Omental fat pad (tissue), 4 donors: ENCODE data around the gene NUP62. TPM values are rescaled to one million over a fixed set of nuclear protein-coding genes. Genes with fewer than 3 reads are reported as not detected.

Experiments
- ATAC-seq: fragments of 150-250 bp; one replicate; pipeline ENCODE4 v1.9.1; 2016; ENCODE audit warnings: mild to moderate bottlenecking, moderate library complexity; ENCODE audit not compliant: low FRiP score
- DNase-seq: peaks from one replicate; pipeline ENCODE4 v3.0.0-alpha.2; 2019; ENCODE audit warnings: low spot score
- CTCF ChIP-seq, 3 donors: fragments of 450-650 bp; IDR thresholded peaks; one replicate each; pipeline ENCODE4 v1.5.1; 2016 to 2017; ENCODE audit warnings: antibody characterized with exemption in 3 of 3, mild to moderate bottlenecking in 3 of 3, moderate library complexity in 2 of 3
- total RNA-seq, 4 donors: library from RNA; depleted of rRNA; stranded (reverse); fragments of >200 nt; gene quantifications; one replicate each; pipeline ENCODE4 v1.1.0, GENCODE V29; 2016

Gene NUP62
- total RNA-seq, 4 donors from 2014 or later: 24.9 to 45.5 (median 30.6) TPM

- ATAC-seq (no peak), DNase-seq (no peak)
- no peak for TF ChIP-seq CTCF (IDR thresholded peaks at IDR 0.05)
These were observed 9.4 kb upstream of the NUP62 start for GRCh38 chr19:49938662-49939061.

GRCh38 chr19:49937750-49938381 lies 8.6 kb upstream of the NUP62 start:
- ATAC-seq (peak; percentile 48), DNase-seq (peak; percentile 61)

GRCh38 chr19:49936549-49936948 lies 7.2 kb upstream of the NUP62 start:
- DNase-seq (no peak), ATAC-seq (no peak)
- no peak for TF ChIP-seq CTCF (IDR thresholded peaks at IDR 0.05)

More at GRCh38 chr19:49937750-49938381, 8.6 kb upstream of the NUP62 start:
- TF ChIP-seq CTCF (IDR thresholded peaks at IDR 0.05): peak in 2 of 3 donors; percentile 43 to 92

- no peak for TF ChIP-seq CTCF (IDR thresholded peaks at IDR 0.05)
- ATAC-seq (no peak), DNase-seq (no peak)
These were observed 4.3 kb upstream of the NUP62 start for GRCh38 chr19:49933643-49934042.

GRCh38 chr19:49932731-49933131 lies 3.4 kb upstream of the NUP62 start:
- TF ChIP-seq CTCF (IDR thresholded peaks at IDR 0.05): no peak
- ATAC-seq (no peak), DNase-seq (no peak)

GRCh38 chr19:49932041-49932451 lies 2.7 kb upstream of the NUP62 start:
- ATAC-seq (no peak), DNase-seq (no peak)
- TF ChIP-seq CTCF (IDR thresholded peaks at IDR 0.05): no peak

GRCh38 chr19:49931293-49932040 lies 2.2 kb upstream of the NUP62 start:
- no peak for TF ChIP-seq CTCF (IDR thresholded peaks at IDR 0.05)
- ATAC-seq: no peak
- no peak for DNase-seq
